Activated CD4-positive, alpha-beta T cell treated with anti-CD3 and anti-CD28 coated beads, Interleukin-2, amount 50 U/mL, for 48 hours (primary cell): ENCODE measurements around the gene HBE1.

Experiments used
- DNase-seq, 2 experiments: peaks; one replicate each; pipeline ENCODE4 v3.0.0-alpha.2; 2020

HBE1 gene

DNA sequence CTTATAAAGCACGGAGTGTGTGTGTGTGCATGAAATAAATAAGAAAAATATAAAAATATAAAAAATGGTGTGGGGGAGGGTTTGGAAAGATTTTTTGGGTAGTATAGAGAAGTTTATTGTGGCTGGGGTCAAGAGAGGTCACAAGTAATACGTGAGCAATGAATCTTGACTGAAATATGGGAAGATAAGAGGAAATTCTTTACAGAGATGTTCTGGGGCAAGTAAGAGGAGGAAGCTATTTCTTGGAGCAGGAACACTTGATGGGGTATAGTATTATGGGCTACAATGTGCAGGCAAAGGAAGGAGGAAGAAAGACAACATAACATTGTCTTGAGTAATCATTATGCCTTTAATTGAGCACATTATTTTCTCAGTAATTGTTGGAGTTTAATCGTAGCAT lies 37.6 kb downstream of the HBE1 start:
- no peak for DNase-seq

DNA sequence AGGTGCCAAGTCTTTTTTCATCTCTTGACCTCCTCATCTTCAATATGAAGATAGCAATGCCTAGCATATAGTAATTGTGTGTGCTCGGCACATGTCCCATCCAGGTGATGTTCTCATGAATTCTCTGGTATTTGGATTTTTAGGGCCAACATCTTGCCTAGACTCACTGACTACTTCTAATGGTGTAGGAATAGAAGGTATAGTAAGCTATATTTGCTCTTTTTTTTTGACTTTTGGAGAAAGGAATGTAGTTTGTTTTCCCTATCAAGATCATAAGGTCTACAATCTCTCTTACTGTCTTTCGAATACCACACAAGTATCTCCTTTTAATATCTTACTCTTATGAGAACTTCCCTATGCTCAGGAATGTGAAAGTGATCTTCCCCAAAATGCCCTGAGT lies 38.6 kb downstream of the HBE1 start:
- DNase-seq = no peak

- no peak for DNase-seq
Measured at GRCh38 chr11:5230266-5230665, 39.5 kb downstream of the HBE1 start.

- DNase-seq = no peak
Measured at GRCh38 chr11:5229796-5230195, 39.9 kb downstream of the HBE1 start.

DNA sequence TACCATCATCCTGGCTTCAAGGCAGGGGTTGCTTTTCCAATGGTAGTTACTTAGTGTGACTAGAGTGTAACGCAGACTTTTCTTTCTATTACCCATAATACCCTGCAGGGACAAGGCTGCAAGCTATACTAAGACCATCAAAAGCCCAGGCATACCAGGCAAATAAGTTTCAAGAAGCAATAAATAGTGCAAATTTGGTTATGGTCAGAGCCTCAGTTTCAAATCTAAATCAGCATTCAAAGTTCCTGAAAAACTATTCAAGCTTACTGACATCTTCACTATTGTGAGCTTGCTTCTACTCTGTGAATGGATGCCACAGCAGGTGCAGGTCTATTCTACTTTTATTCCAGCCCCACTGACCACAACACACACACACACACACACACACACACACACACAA lies 40.4 kb downstream of the HBE1 start:
- DNase-seq = no peak

- DNase-seq = no peak
Measured at GRCh38 chr11:5228124-5228523, 41.6 kb downstream of the HBE1 start.

- DNase-seq = no peak
Measured at GRCh38 chr11:5227681-5228080, 42.1 kb downstream of the HBE1 start.

- DNase-seq = no peak
Measured at GRCh38 chr11:5226732-5227310, 42.9 kb downstream of the HBE1 start, which contains the start of gene HBB. Gene HBB, minus strand, starts transcription at chr11:5227071. Its CDS starts 50 bp downstream, at chr11:5227021.

- no peak for DNase-seq
Measured at GRCh38 chr11:5225480-5225871, 44.3 kb downstream of the HBE1 start.

DNA sequence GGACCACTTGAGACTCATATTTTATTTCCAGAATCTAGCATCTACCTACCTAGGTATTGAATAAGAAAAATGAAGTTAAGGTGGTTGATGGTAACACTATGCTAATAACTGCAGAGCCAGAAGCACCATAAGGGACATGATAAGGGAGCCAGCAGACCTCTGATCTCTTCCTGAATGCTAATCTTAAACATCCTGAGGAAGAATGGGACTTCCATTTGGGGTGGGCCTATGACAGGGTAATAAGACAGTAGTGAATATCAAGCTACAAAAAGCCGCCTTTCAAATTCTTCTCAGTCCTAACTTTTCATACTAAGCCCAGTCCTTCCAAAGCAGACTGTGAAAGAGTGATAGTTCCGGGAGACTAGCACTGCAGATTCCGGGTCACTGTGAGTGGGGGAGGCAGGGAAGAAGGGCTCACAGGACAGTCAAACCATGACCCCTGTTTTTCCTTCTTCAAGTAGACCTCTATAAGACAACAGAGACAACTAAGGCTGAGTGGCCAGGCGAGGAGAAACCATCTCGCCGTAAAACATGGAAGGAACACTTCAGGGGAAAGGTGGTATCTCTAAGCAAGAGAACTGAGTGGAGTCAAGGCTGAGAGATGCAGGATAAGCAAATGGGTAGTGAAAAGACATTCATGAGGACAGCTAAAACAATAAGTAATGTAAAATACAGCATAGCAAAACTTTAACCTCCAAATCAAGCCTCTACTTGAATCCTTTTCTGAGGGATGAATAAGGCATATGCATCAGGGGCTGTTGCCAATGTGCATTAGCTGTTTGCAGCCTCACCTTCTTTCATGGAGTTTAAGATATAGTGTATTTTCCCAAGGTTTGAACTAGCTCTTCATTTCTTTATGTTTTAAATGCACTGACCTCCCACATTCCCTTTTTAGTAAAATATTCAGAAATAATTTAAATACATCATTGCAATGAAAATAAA lies 44.9 kb downstream of the HBE1 start:
- no peak for DNase-seq

GRCh38 chr11:5223686-5224085 lies 46.1 kb downstream of the HBE1 start:
- no peak for DNase-seq

DNA sequence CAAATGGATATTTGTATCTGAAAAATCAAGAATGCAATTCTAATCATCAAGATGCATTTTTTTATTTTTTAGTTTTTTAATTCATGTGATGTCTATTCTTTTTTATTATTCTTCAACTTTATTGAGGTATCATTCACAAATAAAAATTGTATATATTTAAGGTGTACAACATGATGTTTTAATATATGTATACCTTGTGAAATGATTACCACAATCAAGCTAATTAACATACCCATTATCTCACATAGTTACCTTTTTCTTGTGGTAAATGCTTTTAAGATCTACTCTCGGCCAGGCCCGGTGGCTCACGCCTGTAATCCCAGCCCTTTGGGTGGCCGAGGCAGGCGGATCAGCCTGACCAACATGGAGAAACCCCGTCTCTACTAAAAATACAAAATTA lies 46.6 kb downstream of the HBE1 start:
- no peak for DNase-seq
